D721Med (cell line): ENCODE results near the gene UBN1.
"Not testable (repeated sequence)": the region's sequence is repeated elsewhere in the genome, so short reads cannot be mapped to it uniquely, and the experiment has no call there.

Experiments used
- DNase-seq: peaks from one replicate; pipeline ENCODE4 v3.0.0; 2011; ENCODE audit warnings: low spot score; ENCODE audit not compliant: insufficient read length
- FAIRE-seq: peaks from 2 replicates; lab custom pipeline; 2011; peaks lifted over from hg19 to GRCh38; lab: Jason Lieb, UNC
- CTCF ChIP-seq: IDR thresholded peaks from 2 replicates; pipeline ENCODE4 v1.5.1; 2012; ENCODE audit warnings: mild to moderate bottlenecking, control low read depth; ENCODE audit not compliant: insufficient read depth; ENCODE audit errors: missing control alignments

UBN1 gene

GRCh38 chr16:4927661-4928060, 80.4 kb downstream of the UBN1 start:
- TF ChIP-seq CTCF: no peak
- DNase-seq (no peak), FAIRE-seq (no peak)

DNA sequence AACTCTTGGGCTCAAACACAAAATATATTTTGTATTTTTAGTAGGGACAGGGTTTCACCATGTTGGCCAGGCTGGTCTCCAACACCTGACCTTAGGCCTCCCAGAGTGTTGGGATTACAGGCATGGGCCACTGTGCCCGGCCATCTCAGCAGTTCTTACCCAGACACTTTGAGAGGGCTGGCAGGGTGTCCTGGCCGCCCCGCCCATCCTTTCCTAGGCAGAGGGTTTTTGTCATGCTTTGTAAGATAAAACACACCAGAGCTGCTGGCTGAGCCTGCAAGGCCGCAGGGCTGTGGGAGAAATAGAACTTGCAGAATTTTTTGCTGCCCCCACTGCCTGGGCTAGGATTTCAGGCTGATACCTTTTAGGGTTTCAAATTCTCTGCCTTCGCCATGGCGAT, 80.9 kb downstream of the UBN1 start:
- TF ChIP-seq CTCF: no peak
- FAIRE-seq (no peak), DNase-seq (no peak)

DNA sequence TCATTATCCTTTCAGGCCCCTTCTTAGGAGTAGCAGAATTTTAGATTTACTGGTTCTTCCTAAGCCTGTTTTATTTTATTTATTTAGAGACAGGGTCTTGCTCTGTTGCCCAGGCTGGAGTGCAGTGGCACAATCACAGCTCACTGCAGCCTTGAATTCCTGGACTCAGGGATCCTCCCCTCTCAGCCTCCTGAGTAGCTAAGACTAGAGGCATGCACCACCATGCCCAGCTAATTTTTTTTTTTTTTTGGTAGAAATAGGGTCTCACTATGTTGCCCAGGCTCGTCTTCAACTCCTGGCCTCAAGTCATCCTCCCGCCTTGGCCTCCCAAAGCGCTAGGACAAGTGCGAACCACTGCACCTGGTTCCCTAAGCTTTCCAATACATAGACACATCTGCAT, 82.3 kb downstream of the UBN1 start:
- FAIRE-seq, DNase-seq: not testable (repeated sequence)

DNA sequence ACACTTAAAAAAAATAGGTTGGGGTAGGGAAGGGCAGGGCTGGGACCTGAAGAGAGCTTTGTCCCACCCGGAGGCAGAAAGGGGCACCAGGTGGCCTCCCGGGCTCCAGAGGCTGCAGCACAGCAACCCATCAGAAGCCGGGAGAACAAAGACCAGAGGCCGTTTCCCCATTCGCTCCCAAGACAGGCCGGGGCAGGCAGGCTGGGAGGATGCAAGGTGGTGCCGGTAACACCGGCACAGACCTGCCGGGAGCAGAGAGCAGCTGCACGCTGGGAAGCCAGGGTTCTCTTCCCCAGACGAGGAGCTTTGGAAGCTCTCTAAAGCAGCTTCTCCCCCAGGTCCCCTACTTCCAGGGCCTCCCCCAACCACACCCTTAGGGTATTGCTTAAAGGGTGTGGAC, 84.1 kb downstream of the UBN1 start:
- no peak for FAIRE-seq
- no peak for DNase-seq
- no peak for TF ChIP-seq CTCF
